Measurements from ENCODE around the gene INPP4B.

INPP4B gene

DNA sequence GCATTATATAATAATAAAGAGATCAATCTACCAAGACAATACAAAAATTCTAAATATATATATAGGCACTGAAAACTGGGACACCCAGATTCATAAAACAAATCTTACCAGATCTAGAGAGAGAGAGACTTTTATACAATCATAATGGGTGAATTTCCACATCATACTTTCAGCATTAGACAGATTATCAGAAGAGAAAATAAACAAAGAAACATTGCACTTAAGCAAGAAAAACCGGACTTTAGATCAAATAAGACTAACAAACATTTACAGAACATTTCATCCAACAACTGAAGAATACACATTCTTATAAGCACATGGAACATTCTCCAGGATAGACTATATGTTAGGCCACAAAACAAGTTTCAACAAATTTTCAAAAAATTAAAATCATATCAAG is 245.1 kb downstream of the INPP4B start:
- H3K4me1 ChIP-seq (ENCODE audit: low read depth, poor library complexity, severe bottlenecking), result no peaks in the 10 kb centered on the region
- no peak overlapping the region for H3K9ac ChIP-seq
- TF ChIP-seq, protein P1, sequence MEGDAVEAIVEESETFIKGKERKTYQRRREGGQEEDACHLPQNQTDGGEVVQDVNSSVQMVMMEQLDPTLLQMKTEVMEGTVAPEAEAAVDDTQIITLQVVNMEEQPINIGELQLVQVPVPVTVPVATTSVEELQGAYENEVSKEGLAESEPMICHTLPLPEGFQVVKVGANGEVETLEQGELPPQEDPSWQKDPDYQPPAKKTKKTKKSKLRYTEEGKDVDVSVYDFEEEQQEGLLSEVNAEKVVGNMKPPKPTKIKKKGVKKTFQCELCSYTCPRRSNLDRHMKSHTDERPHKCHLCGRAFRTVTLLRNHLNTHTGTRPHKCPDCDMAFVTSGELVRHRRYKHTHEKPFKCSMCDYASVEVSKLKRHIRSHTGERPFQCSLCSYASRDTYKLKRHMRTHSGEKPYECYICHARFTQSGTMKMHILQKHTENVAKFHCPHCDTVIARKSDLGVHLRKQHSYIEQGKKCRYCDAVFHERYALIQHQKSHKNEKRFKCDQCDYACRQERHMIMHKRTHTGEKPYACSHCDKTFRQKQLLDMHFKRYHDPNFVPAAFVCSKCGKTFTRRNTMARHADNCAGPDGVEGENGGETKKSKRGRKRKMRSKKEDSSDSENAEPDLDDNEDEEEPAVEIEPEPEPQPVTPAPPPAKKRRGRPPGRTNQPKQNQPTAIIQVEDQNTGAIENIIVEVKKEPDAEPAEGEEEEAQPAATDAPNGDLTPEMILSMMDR (conservative IDR thresholded peaks at IDR 0.05; ENCODE audit: low read depth, low read length), result no peak
- H3K79me2 ChIP-seq (ENCODE audit: insufficient read depth, low read depth), result no peaks in the 10 kb centered on the region
- no peak overlapping the region for H3K4me3 ChIP-seq (IDR thresholded peaks at IDR 0.05; ENCODE audit: insufficient read depth, low read depth, low read length)
- no peaks in the 10 kb centered on the region for H3K27me3 ChIP-seq (ENCODE audit: insufficient read depth, low read depth)
- no peak overlapping the region for H3K27ac ChIP-seq
- H3K36me3 ChIP-seq (ENCODE audit: insufficient read depth), result no peaks in the 10 kb centered on the region
- no peaks in the 10 kb centered on the region for H4K20me1 ChIP-seq (ENCODE audit: insufficient read depth)
- no peak overlapping the region for H3K4me2 ChIP-seq
- H2AFZ ChIP-seq (ENCODE audit: low read depth), result no peak overlapping the region

DNA sequence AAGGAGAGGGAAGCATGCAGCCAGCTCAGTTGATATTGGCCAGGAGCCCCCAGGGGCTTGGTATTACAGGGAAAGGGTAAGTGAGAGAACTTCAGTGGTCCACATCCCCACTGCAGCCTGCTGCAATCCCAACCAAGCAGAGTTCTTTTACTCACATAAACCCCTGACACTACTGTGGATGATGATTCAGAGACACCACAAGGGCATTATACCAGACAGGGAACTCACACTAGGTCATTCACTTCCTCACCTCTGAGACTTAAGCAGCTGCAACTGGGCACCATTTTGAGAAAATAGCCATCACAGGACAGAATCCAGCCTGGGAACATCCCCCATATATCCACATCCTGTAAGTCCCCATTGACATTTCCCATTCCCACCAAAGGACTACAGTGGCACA is 248.0 kb downstream of the INPP4B start:
- no peak overlapping the region for H3K4me2 ChIP-seq
- H3K27me3 ChIP-seq (ENCODE audit: insufficient read depth, low read depth), result no peaks in the 10 kb centered on the region
- no peaks in the 10 kb centered on the region for H3K79me2 ChIP-seq (ENCODE audit: insufficient read depth, low read depth)
- no peak overlapping the region for H2AFZ ChIP-seq (ENCODE audit: low read depth)
- H3K27ac ChIP-seq, result no peak overlapping the region
- TF ChIP-seq, protein P1 (conservative IDR thresholded peaks at IDR 0.05; ENCODE audit: low read depth, low read length), result no peak
- H3K36me3 ChIP-seq (ENCODE audit: insufficient read depth), result no peaks in the 10 kb centered on the region
- H3K9ac ChIP-seq, result no peak overlapping the region
- no peaks in the 10 kb centered on the region for H4K20me1 ChIP-seq (ENCODE audit: insufficient read depth)
- H3K4me3 ChIP-seq (IDR thresholded peaks at IDR 0.05; ENCODE audit: insufficient read depth, low read depth, low read length), result no peak overlapping the region
- H3K4me1 ChIP-seq (ENCODE audit: low read depth, poor library complexity, severe bottlenecking), result no peaks in the 10 kb centered on the region

DNA sequence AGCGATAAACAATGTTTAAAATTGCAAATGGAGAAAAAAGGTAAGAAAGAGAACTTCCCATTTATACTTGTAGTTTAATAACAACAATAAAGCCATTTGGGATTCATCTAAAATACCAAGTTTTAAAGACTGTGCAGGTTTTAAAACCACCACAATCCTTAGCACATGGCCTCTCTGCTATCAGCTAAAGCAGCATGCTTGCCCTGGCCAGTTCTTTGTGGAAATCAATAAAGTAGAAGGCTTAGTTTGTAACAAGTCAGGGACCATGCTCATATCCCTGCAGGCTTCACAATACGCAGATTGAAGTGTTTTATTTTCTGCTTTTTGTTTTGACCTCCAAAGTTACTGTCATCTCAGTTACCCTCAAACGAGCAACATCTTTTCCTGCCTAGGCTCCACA is 249.5 kb downstream of the INPP4B start:
- no peak overlapping the region for H2AFZ ChIP-seq (ENCODE audit: low read depth)
- no peaks in the 10 kb centered on the region for H3K79me2 ChIP-seq (ENCODE audit: insufficient read depth, low read depth)
- H3K36me3 ChIP-seq (ENCODE audit: insufficient read depth), result no peaks in the 10 kb centered on the region
- H3K4me1 ChIP-seq (ENCODE audit: low read depth, poor library complexity, severe bottlenecking), result no peaks in the 10 kb centered on the region
- no peaks in the 10 kb centered on the region for H3K27me3 ChIP-seq (ENCODE audit: insufficient read depth, low read depth)
- H3K27ac ChIP-seq, result no peak overlapping the region
- H3K9ac ChIP-seq, result no peak overlapping the region
- no peak overlapping the region for H3K4me2 ChIP-seq
- no peaks in the 10 kb centered on the region for H4K20me1 ChIP-seq (ENCODE audit: insufficient read depth)
- H3K4me3 ChIP-seq (IDR thresholded peaks at IDR 0.05; ENCODE audit: insufficient read depth, low read depth, low read length), result no peak overlapping the region
- TF ChIP-seq, protein P1 (conservative IDR thresholded peaks at IDR 0.05; ENCODE audit: low read depth, low read length), result no peak

DNA sequence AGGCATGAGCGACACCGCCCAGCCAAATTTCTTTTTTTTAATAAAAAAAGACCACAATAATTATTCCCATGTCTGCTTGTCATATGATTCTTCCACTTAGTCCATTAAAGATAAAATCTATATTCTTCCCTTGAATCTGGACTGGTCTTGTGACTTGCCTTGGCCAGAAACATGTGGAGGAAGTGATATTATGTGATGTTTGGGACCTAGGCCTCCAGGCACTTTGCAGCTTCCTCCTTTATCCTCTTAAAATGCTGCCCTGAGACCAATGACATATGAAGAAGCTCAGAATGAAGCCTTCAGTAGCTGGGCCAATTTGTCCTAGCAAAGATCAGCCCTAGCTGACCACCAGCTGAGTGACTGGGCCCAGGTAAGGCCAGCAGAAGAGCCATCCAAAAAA is 250.0 kb downstream of the INPP4B start:
- Histone ChIP-seq H2AFZ (ENCODE audit: low read depth) (no peak overlapping the region), H3K36me3 (ENCODE audit: insufficient read depth) (no peaks in the 10 kb centered on the region), H3K4me3 (IDR thresholded peaks at IDR 0.05; ENCODE audit: insufficient read depth, low read depth, low read length) (no peak overlapping the region), H3K4me1 (ENCODE audit: low read depth, poor library complexity, severe bottlenecking) (no peaks in the 10 kb centered on the region), H3K79me2 (ENCODE audit: insufficient read depth, low read depth) (no peaks in the 10 kb centered on the region), H3K9ac (no peak overlapping the region), H3K27ac (no peak overlapping the region), H3K4me2 (no peak overlapping the region), H4K20me1 (ENCODE audit: insufficient read depth) (no peaks in the 10 kb centered on the region), H3K27me3 (ENCODE audit: insufficient read depth, low read depth) (no peaks in the 10 kb centered on the region)
- TF ChIP-seq, protein P1 (conservative IDR thresholded peaks at IDR 0.05; ENCODE audit: low read depth, low read length), result no peak

Data from KMS-11 (cell line).